ENCODE data around the gene FAM228A.

- TF ChIP-seq POLR2AphosphoS5 (IDR thresholded peaks at IDR 0.05; ENCODE audit: borderline replicate concordance, low read depth, low read length) (no peak), EZH2 (IDR thresholded peaks at IDR 0.05) (no peak)
Observed at GRCh38 chr2:24205131-24205530, 30.3 kb downstream of the FAM228A start.
